ENCODE measurements around the gene CALN1.

DNA sequence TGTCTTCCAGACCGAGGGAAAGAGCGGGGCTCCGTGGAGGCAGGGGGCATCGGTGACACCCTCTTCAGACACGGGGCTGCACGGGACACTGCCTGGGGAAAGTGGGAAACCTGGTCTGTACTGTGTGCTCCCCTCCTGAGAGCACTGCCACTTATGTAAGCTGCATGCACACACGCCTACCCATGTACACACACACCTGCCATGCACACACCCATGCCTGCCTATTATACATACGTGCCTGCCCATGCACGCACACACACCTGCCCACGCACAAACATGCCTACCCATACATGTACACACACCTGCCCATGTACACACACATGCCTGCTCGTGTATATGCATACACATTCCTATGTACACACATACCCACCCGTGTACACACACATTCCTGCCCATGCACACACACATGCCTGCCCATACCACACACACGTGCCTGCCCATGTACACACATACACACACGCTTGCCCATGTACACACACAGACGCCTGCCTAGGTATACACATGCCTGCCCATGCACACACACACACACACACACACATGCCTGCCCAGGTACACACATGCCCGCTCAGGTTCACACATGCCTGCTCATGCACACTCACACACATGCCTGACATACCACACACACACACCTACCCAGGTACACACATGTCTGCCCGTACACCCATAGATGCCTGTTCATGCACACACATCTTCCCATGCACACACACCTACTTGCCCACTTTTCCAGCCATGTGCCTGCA lies 35.5 kb upstream of the CALN1 start:
- TF ChIP-seq, protein P1, sequence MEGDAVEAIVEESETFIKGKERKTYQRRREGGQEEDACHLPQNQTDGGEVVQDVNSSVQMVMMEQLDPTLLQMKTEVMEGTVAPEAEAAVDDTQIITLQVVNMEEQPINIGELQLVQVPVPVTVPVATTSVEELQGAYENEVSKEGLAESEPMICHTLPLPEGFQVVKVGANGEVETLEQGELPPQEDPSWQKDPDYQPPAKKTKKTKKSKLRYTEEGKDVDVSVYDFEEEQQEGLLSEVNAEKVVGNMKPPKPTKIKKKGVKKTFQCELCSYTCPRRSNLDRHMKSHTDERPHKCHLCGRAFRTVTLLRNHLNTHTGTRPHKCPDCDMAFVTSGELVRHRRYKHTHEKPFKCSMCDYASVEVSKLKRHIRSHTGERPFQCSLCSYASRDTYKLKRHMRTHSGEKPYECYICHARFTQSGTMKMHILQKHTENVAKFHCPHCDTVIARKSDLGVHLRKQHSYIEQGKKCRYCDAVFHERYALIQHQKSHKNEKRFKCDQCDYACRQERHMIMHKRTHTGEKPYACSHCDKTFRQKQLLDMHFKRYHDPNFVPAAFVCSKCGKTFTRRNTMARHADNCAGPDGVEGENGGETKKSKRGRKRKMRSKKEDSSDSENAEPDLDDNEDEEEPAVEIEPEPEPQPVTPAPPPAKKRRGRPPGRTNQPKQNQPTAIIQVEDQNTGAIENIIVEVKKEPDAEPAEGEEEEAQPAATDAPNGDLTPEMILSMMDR (IDR thresholded peaks at IDR 0.05): no peak
- TF ChIP-seq POLR2AphosphoS5 (IDR thresholded peaks at IDR 0.05): no peak
- TF ChIP-seq EP300 (IDR thresholded peaks at IDR 0.05): no peak
- TF ChIP-seq POLR2A (IDR thresholded peaks at IDR 0.05): no peak
